ENCODE measurements around the gene SFMBT1. TPM values are rescaled to one million over a fixed set of nuclear protein-coding genes. Genes with fewer than 3 reads are reported as not detected.

The SFMBT1 gene
- total RNA-seq, 4 donors from 2014 or later: 3.3 to 37.9 (median 15.1) TPM

- DNase-seq: no peak
- no peak overlapping the region for H3K27ac ChIP-seq
- no peaks in the 10 kb centered on the region for H3K4me1 ChIP-seq
- no peak overlapping the region for H3K4me3 ChIP-seq
- TF ChIP-seq CTCF (IDR thresholded peaks at IDR 0.05) (no peak), POLR2A (IDR thresholded peaks at IDR 0.05) (no peak)
- H3K36me3 ChIP-seq: no peaks in the 10 kb centered on the region
- no peaks in the 10 kb centered on the region for H3K9me3 ChIP-seq
- intact Hi-C loops (cut with DNase I; ENCODE audit: low total_unique reads): no loop called here
- H3K27me3 ChIP-seq: no peaks in the 10 kb centered on the region
These were observed 35.4 kb upstream of the SFMBT1 start for GRCh38 chr3:53081318-53081717.

GRCh38 chr3:53080612-53081205, 34.8 kb upstream of the SFMBT1 start:
- TF ChIP-seq CTCF (IDR thresholded peaks at IDR 0.05) (no peak), POLR2A (IDR thresholded peaks at IDR 0.05) (no peak)
- Histone ChIP-seq H3K4me1 (no peaks in the 10 kb centered on the region), H3K4me3 (no peak overlapping the region), H3K27me3 (no peaks in the 10 kb centered on the region), H3K27ac (no peak overlapping the region), H3K9me3 (no peaks in the 10 kb centered on the region), H3K36me3 (no peaks in the 10 kb centered on the region)
- intact Hi-C loops (cut with DNase I; ENCODE audit: low total_unique reads): no loop called here
- peak in 1 of 2 donors; percentile 6 for DNase-seq

GRCh38 chr3:53079791-53080555, 34.1 kb upstream of the SFMBT1 start:
- Histone ChIP-seq H3K4me1 (no peaks in the 10 kb centered on the region), H3K36me3 (no peaks in the 10 kb centered on the region), H3K27me3 (no peaks in the 10 kb centered on the region), H3K9me3 (no peaks in the 10 kb centered on the region), H3K27ac (no peak overlapping the region), H3K4me3 (no peak overlapping the region)
- intact Hi-C loops (cut with DNase I; ENCODE audit: low total_unique reads): no loop called here
- no peak for TF ChIP-seq POLR2A (IDR thresholded peaks at IDR 0.05)
- no peak for TF ChIP-seq CTCF (IDR thresholded peaks at IDR 0.05)
- DNase-seq: peak in 1 of 2 donors; percentile 6

GRCh38 chr3:53079147-53079546, 33.3 kb upstream of the SFMBT1 start:
- intact Hi-C loops (cut with DNase I; ENCODE audit: low total_unique reads): no loop called here
- Histone ChIP-seq H3K4me1 (no peaks in the 10 kb centered on the region), H3K36me3 (no peaks in the 10 kb centered on the region), H3K27me3 (no peaks in the 10 kb centered on the region), H3K27ac (no peak overlapping the region), H3K4me3 (no peak overlapping the region), H3K9me3 (no peaks in the 10 kb centered on the region)
- DNase-seq: no peak
- no peak for TF ChIP-seq CTCF (IDR thresholded peaks at IDR 0.05)
- no peak for TF ChIP-seq POLR2A (IDR thresholded peaks at IDR 0.05)

GRCh38 chr3:53078656-53079055, 32.8 kb upstream of the SFMBT1 start:
- Histone ChIP-seq H3K27me3 (no peaks in the 10 kb centered on the region), H3K36me3 (no peaks in the 10 kb centered on the region), H3K4me1 (no peaks in the 10 kb centered on the region), H3K4me3 (no peak overlapping the region), H3K9me3 (no peaks in the 10 kb centered on the region), H3K27ac (no peak overlapping the region)
- intact Hi-C loops (cut with DNase I; ENCODE audit: low total_unique reads): no loop called here
- no peak for TF ChIP-seq POLR2A (IDR thresholded peaks at IDR 0.05)
- TF ChIP-seq CTCF (IDR thresholded peaks at IDR 0.05): no peak
- DNase-seq: peak in 1 of 2 donors; percentile 1
